HCT116 (cell line): Measurements from ENCODE around the gene GMCL1. TPM values are rescaled to one million over a fixed set of nuclear protein-coding genes. Genes with fewer than 3 reads are reported as not detected.
A peak's percentile ranks its signal among the peaks of the same experiment; 100 is the strongest.

Experiments used
- ATAC-seq: fragments of 200-7000 bp; cut with Tn5 transposase; 2 replicates; pipeline ENCODE4 v1.9.1; 2020; ENCODE audit warnings: mild to moderate bottlenecking, moderate library complexity
- BruUV-seq: library from RNA; stranded (reverse); fragments of 400-500 nt; replicated peaks from 2 replicates; lab custom pipeline; 2021; lab: Mats Ljungman, UMichigan
- CTCF ChIA-PET: fragments of 300-600 bp; sonication (Branson Sonifier 250); formaldehyde crosslinking; loops from one replicate; lab custom pipeline; 2021; ENCODE audit warnings: antibody characterized with exemption; lab: Charles Lee
- POLR2A ChIA-PET: fragments of 300-600, 350-600 bp; sonication (Branson Sonifier 250); formaldehyde crosslinking; loops from one replicate; lab custom pipeline; 2021; ENCODE audit warnings: antibody characterized with exemption; lab: Charles Lee
- RAD21 ChIA-PET, 2 experiments: fragments of 300-600 bp; sonication (Branson Sonifier 250); formaldehyde crosslinking; loops; one replicate each; lab custom pipeline; 2023; ENCODE audit warnings: low total read pairs in 2 of 2; ENCODE audit not compliant: uncharacterized antibody in 2 of 2, unreplicated experiment in 2 of 2, low non-redundant PET in 1 of 2; lab: Charles Lee
- DNase-seq: peaks from one replicate; pipeline ENCODE4 v3.0.0-alpha.2; 2010; ENCODE audit warnings: low read depth, low spot score
- H2AFZ ChIP-seq: fragments of 200-600 bp; shearing (Covaris generic), sonication (generic); 2 replicates; pipeline ENCODE4 v1.6.1; 2017; ENCODE audit warnings: low read depth, mixed run types, mixed read lengths, antibody characterized with exemption, low read length; ENCODE audit not compliant: poor library complexity, severe bottlenecking
- H3K27ac ChIP-seq: 2 replicates; pipeline ENCODE4 v1.5.1; 2012; ENCODE audit warnings: low read depth, low read length
- H3K27me3 ChIP-seq: fragments of 200-600 bp; sonication (generic); 2 replicates; pipeline ENCODE4 v1.6.1; 2016; ENCODE audit warnings: mixed run types, low read length, mixed read lengths; ENCODE audit not compliant: insufficient read depth
- H3K36me3 ChIP-seq, 2 experiments: fragments of 200-500 bp in 1 of 2; fragments of 200-600 bp in 1 of 2; sonication (Bioruptor generic) in 1 of 2; sonication (generic) in 1 of 2; 2 replicates each; pipeline versions ENCODE4 v1.5.1 to v1.6.1; 2014 to 2016; ENCODE audit warnings: low read length in 2 of 2, inconsistent platforms in 1 of 2, mixed read lengths in 1 of 2, mixed run types in 1 of 2; ENCODE audit not compliant: insufficient read depth in 2 of 2, control insufficient read depth in 1 of 2
- H3K4me1 ChIP-seq, 2 experiments: fragments of 200-600 bp in 1 of 2; sonication (generic) in 1 of 2; 2 replicates each; pipeline versions ENCODE4 v1.5.1 to v1.6.1; 2012 to 2017; ENCODE audit warnings: low read length in 2 of 2, inconsistent platforms in 1 of 2, mild to moderate bottlenecking in 1 of 2, mixed read lengths in 1 of 2, mixed run types in 1 of 2, moderate library complexity in 1 of 2; ENCODE audit not compliant: insufficient read depth in 2 of 2, control insufficient read depth in 1 of 2
- H3K4me2 ChIP-seq: fragments of 200-600 bp; sonication (generic); 2 replicates; pipeline ENCODE4 v1.6.1; 2017; ENCODE audit warnings: mixed run types, low read length, mixed read lengths
- H3K4me3 ChIP-seq, 2 experiments: fragments of 200-600 bp in 1 of 2; sonication (generic) in 1 of 2; replicated peaks in 1 of 2; 2 replicates each; pipeline ENCODE4 v1.5.1; 2011 to 2016; ENCODE audit warnings: low read length in 2 of 2, control low read depth in 1 of 2, low read depth in 1 of 2, mild to moderate bottlenecking in 1 of 2, mixed read lengths in 1 of 2, mixed run types in 1 of 2
- H3K79me2 ChIP-seq: fragments of 200-600 bp; sonication (generic); 2 replicates; pipeline ENCODE4 v1.6.1; 2017; ENCODE audit warnings: mild to moderate bottlenecking, mixed run types, low read length, moderate library complexity, mixed read lengths; ENCODE audit not compliant: insufficient read depth
- H3K9ac ChIP-seq: fragments of 200-600 bp; sonication (generic); 2 replicates; pipeline ENCODE4 v1.6.1; 2016; ENCODE audit warnings: low read length, mixed read lengths
- H3K9me2 ChIP-seq: fragments of 200-600 bp; sonication (generic), shearing (Covaris generic); 2 replicates; pipeline ENCODE4 v1.6.1; 2017; ENCODE audit warnings: mixed run types, mild to moderate bottlenecking, moderate library complexity; ENCODE audit not compliant: insufficient read depth
- H3K9me3 ChIP-seq, 2 experiments: fragments of 200-500 bp in 1 of 2; fragments of 200-600 bp in 1 of 2; sonication (Bioruptor generic) in 1 of 2; sonication (generic) in 1 of 2; 2 replicates each; pipeline ENCODE4 v1.6.1; 2014 to 2017; ENCODE audit warnings: low read length in 2 of 2, mixed read lengths in 2 of 2, inconsistent platforms in 1 of 2, low read depth in 1 of 2, mild to moderate bottlenecking in 1 of 2, mixed run types in 1 of 2, moderate library complexity in 1 of 2; ENCODE audit not compliant: control insufficient read depth in 1 of 2, insufficient read depth in 1 of 2
- H4K20me1 ChIP-seq: fragments of 200-600 bp; sonication (generic), shearing (Covaris generic); 2 replicates; pipeline ENCODE4 v1.6.1; 2017; ENCODE audit warnings: mixed run types, mild to moderate bottlenecking, moderate library complexity; ENCODE audit not compliant: insufficient read depth
- ATF3 ChIP-seq: IDR thresholded peaks from 2 replicates; pipeline ENCODE4 v1.6.1; 2012
- CBX3 ChIP-seq: IDR thresholded peaks from 2 replicates; pipeline ENCODE4 v1.6.1; 2012; ENCODE audit warnings: low read depth
- CEBPB ChIP-seq: IDR thresholded peaks from 2 replicates; pipeline ENCODE4 v1.6.1; 2012; ENCODE audit warnings: low read depth
- EGR1 ChIP-seq: IDR thresholded peaks from 2 replicates; pipeline ENCODE4 v1.6.1; 2012; ENCODE audit warnings: low read depth
- ELF1 ChIP-seq: IDR thresholded peaks from 2 replicates; pipeline ENCODE4 v1.6.1; 2012; ENCODE audit warnings: low read depth, borderline replicate concordance
- EZH2phosphoT487 ChIP-seq: fragments of 200-600 bp; IDR thresholded peaks from 2 replicates; pipeline ENCODE4 v1.6.1; 2018; ENCODE audit warnings: antibody characterized with exemption, borderline replicate concordance
- FOSL1 ChIP-seq: IDR thresholded peaks from 2 replicates; pipeline ENCODE4 v1.6.1; 2012; ENCODE audit warnings: low read depth
- POLR2A ChIP-seq: IDR thresholded peaks from 2 replicates; pipeline ENCODE4 v1.7.0; 2011; ENCODE audit warnings: borderline replicate concordance; ENCODE audit not compliant: insufficient read depth, insufficient read length; ENCODE audit errors: extremely low read depth
- POLR2AphosphoS5 ChIP-seq: IDR thresholded peaks from 2 replicates; pipeline ENCODE4 v1.6.1; 2011; ENCODE audit warnings: mild to moderate bottlenecking, low read depth, low read length, moderate library complexity
- RAD21 ChIP-seq: IDR thresholded peaks from 2 replicates; pipeline ENCODE4 v1.6.1; 2012; ENCODE audit warnings: low read depth, mild to moderate bottlenecking
- REST ChIP-seq: IDR thresholded peaks from 2 replicates; pipeline ENCODE4 v1.6.1; 2012; ENCODE audit warnings: low read depth
- SIN3A ChIP-seq: IDR thresholded peaks from 2 replicates; pipeline ENCODE4 v1.6.1; 2012; ENCODE audit warnings: low read depth
- SP1 ChIP-seq: IDR thresholded peaks from 2 replicates; pipeline ENCODE4 v1.6.1; 2012; ENCODE audit warnings: low read depth
- SRF ChIP-seq: IDR thresholded peaks from 2 replicates; pipeline ENCODE4 v1.6.1; 2012; ENCODE audit warnings: low read depth
- YY1 ChIP-seq: IDR thresholded peaks from 2 replicates; pipeline ENCODE4 v1.6.1; 2011; ENCODE audit warnings: low read length, low read depth, moderate library complexity, mild to moderate bottlenecking; ENCODE audit not compliant: insufficient replicate concordance; ENCODE audit errors: extremely low read depth
- ZBTB33 ChIP-seq: IDR thresholded peaks from 2 replicates; pipeline ENCODE4 v1.6.1; 2011; ENCODE audit warnings: mild to moderate bottlenecking, low read length, moderate library complexity; ENCODE audit not compliant: insufficient replicate concordance; ENCODE audit errors: extremely low read depth
- ZFX ChIP-seq: fragments of 450-650 bp; IDR thresholded peaks from 2 replicates; pipeline ENCODE4 v1.6.1; 2017
- intact Hi-C: fragments of 100-400 bp; cut with micrococcal nuclease; formaldehyde crosslinking; loops from 2 replicates; pipeline ENCODE4 v1.10.0; 2022
- total RNA-seq: library from RNA; stranded (reverse); gene quantifications from one replicate; pipeline ENCODE4 v1.2.1, GENCODE V29; 2021; ENCODE audit not compliant: unreplicated experiment
- TF ChIP-seq, protein P1 (sequence below): IDR thresholded peaks from 2 replicates; pipeline ENCODE4 v1.6.1; 2012

The GMCL1 gene
- total RNA-seq, 1 experiment from 2014 or later = 16.7 TPM

GRCh38 chr2:69830045-69830905, 815 bp downstream of the GMCL1 start:
- Histone ChIP-seq H3K4me3 (peak overlapping the region; percentile 80 to 86), H3K9me2 (no peaks in the 10 kb centered on the region), H3K9me3 (no peaks in the 10 kb centered on the region), H3K36me3 (peaks cover 0 to 3% of the 10 kb centered on the region in 2 experiments; a peak in 1 of 4 replicates), H2AFZ (no peak overlapping the region), H3K79me2 (peaks cover 49% of the 10 kb centered on the region), H3K4me2 (peak overlapping the region; percentile 78), H3K27me3 (no peaks in the 10 kb centered on the region), H4K20me1 (no peaks in the 10 kb centered on the region), H3K9ac (peak overlapping the region; percentile 64), H3K27ac (peak overlapping the region; percentile 73), H3K4me1 (peaks cover 10 to 16% of the 10 kb centered on the region in 2 experiments; a peak in 3 of 4 replicates)
- ChIA-PET CTCF (interaction anchor here (1.0 kb wide), 1 partner anchor 106 kb away, joined by 4 read pairs; no protein-coding TSS in a partner anchor), POLR2A (no interaction called here), RAD21 (no interaction called here)
- DNase-seq (no peak), ATAC-seq (peak; percentile 18)
- no TSS peak for BruUV-seq
- intact Hi-C loops = no loop called here
- TF ChIP-seq EGR1 = no peak
- no peak for TF ChIP-seq ELF1
- TF ChIP-seq, protein P1, sequence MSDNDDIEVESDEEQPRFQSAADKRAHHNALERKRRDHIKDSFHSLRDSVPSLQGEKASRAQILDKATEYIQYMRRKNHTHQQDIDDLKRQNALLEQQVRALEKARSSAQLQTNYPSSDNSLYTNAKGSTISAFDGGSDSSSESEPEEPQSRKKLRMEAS = no peak
- TF ChIP-seq ZFX = no peak; the same call in 1 of the 2 replicates
- no peak for TF ChIP-seq SRF
- TF ChIP-seq CBX3 = no peak
- no peak for TF ChIP-seq EZH2phosphoT487
- TF ChIP-seq RAD21 = no peak
- no peak for TF ChIP-seq SIN3A
- TF ChIP-seq FOSL1 = no peak
- no peak for TF ChIP-seq CEBPB
- TF ChIP-seq POLR2AphosphoS5 = no peak
- TF ChIP-seq REST = no peak
- no peak for TF ChIP-seq YY1
- TF ChIP-seq ZBTB33 = no peak
- TF ChIP-seq POLR2A = no peak
- TF ChIP-seq ATF3 = no peak
- no peak for TF ChIP-seq SP1
